PC-3 (cell line): ENCODE results near the gene DNAH3. TPM values are rescaled to one million over a fixed set of nuclear protein-coding genes. Genes with fewer than 3 reads are reported as not detected.

Source experiments
- ATAC-seq: fragments of 200-7000 bp; cut with Tn5 transposase; 2 replicates; pipeline ENCODE4 v1.9.1; 2020; ENCODE audit warnings: mild to moderate bottlenecking, moderate library complexity
- BruUV-seq: library from RNA; stranded (reverse); fragments of 400-500 nt; replicated peaks from 2 replicates; lab custom pipeline; 2021; lab: Mats Ljungman, UMichigan
- CTCF ChIA-PET: fragments of 300-600 bp; sonication (Branson Sonifier 250); formaldehyde crosslinking; loops from one replicate; lab custom pipeline; 2022; ENCODE audit warnings: antibody characterized with exemption; lab: Charles Lee
- POLR2A ChIA-PET: fragments of 300-600 bp; sonication (Branson Sonifier 250); formaldehyde crosslinking; loops from one replicate; lab custom pipeline; 2022; ENCODE audit warnings: antibody characterized with exemption; ENCODE audit not compliant: unreplicated experiment; lab: Charles Lee
- DNase-seq: peaks from one replicate; pipeline ENCODE4 v3.0.0-alpha.2; 2015
- H2AFZ ChIP-seq: fragments of 300-600 bp; sonication (generic); 2 replicates; pipeline ENCODE4 v1.6.0; 2016; ENCODE audit warnings: antibody characterized with exemption, low read length
- H3F3A ChIP-seq: fragments of 300-600 bp; sonication (generic); one replicate; pipeline ENCODE4 v1.6.0; 2017; ENCODE audit warnings: antibody characterized with exemption, low read length, control low read depth, mild to moderate bottlenecking; ENCODE audit not compliant: unreplicated experiment
- H3K27ac ChIP-seq: fragments of 300-600 bp; sonication (generic); 2 replicates; pipeline ENCODE4 v1.5.1; 2016; ENCODE audit warnings: mild to moderate bottlenecking, low read length
- H3K27me3 ChIP-seq: fragments of 300-600 bp; sonication (generic); 2 replicates; pipeline ENCODE4 v1.6.1; 2016; ENCODE audit warnings: low read length, mixed read lengths
- H3K36me3 ChIP-seq: fragments of 300-600 bp; sonication (generic); 2 replicates; pipeline ENCODE4 v1.6.1; 2016; ENCODE audit warnings: low read depth, mixed run types, low read length, mixed read lengths
- H3K4me1 ChIP-seq: fragments of 300-600 bp; sonication (generic); 2 replicates; pipeline ENCODE4 v1.5.1; 2016; ENCODE audit warnings: low read length; ENCODE audit not compliant: insufficient read depth
- H3K4me2 ChIP-seq: fragments of 300-600 bp; sonication (generic); 2 replicates; pipeline ENCODE4 v1.6.0; 2016; ENCODE audit warnings: low read length
- H3K4me3 ChIP-seq: fragments of 300-600 bp; sonication (generic); 2 replicates; pipeline ENCODE4 v1.5.1; 2016; ENCODE audit warnings: mild to moderate bottlenecking, low read length, mixed read lengths
- H3K79me2 ChIP-seq: fragments of 300-600 bp; sonication (generic); 2 replicates; pipeline ENCODE4 v1.6.1; 2017; ENCODE audit warnings: low read length, mixed read lengths
- H3K9ac ChIP-seq: fragments of 300-600 bp; sonication (generic); 2 replicates; pipeline ENCODE4 v1.6.0; 2016; ENCODE audit warnings: mild to moderate bottlenecking, low read length
- H3K9me2 ChIP-seq: fragments of 300-600 bp; sonication (generic); replicated peaks from 2 replicates; pipeline ENCODE4 v1.6.1; 2016; ENCODE audit warnings: mixed run types, low read length, mixed read lengths
- H3K9me3 ChIP-seq: fragments of 300-600 bp; sonication (generic); 2 replicates; pipeline ENCODE4 v1.6.1; 2016; ENCODE audit warnings: low read length, mixed read lengths
- H4K20me1 ChIP-seq: fragments of 300-600 bp; sonication (generic); 2 replicates; pipeline ENCODE4 v1.6.1; 2016; ENCODE audit warnings: low read length, mixed read lengths
- EZH2 ChIP-seq: fragments of 300-600 bp; sonication (generic); IDR thresholded peaks from one replicate; pipeline ENCODE4 v1.6.1; 2017; ENCODE audit warnings: antibody characterized with exemption, mild to moderate bottlenecking, low read length; ENCODE audit not compliant: unreplicated experiment
- EZH2phosphoT487 ChIP-seq: fragments of 300-600 bp; sonication (generic); IDR thresholded peaks from 2 replicates; pipeline ENCODE4 v1.6.1; 2018; ENCODE audit warnings: mild to moderate bottlenecking, antibody characterized with exemption, low read length, borderline replicate concordance
- intact Hi-C: fragments of 100-400 bp; cut with micrococcal nuclease; formaldehyde crosslinking; loops from 2 replicates; pipeline ENCODE4 v1.9.0; 2023
- total RNA-seq: library from RNA; depleted of rRNA; stranded (reverse); fragments of >200 nt; gene quantifications from 2 replicates; pipeline ENCODE4 v1.2.3, GENCODE V29; 2014
- TF ChIP-seq, protein P1 (sequence below): fragments of 300-600 bp; sonication (generic); conservative IDR thresholded peaks from 2 replicates; pipeline ENCODE4 v1.5.1; 2017; ENCODE audit warnings: antibody characterized with exemption, low read depth, mild to moderate bottlenecking, low read length

Gene DNAH3
- total RNA-seq, 1 experiment from 2014 or later: 0.11 TPM

GRCh38 chr16:21145738-21146137, 4.9 kb downstream of the DNAH3 start:
- ChIA-PET POLR2A (no interaction called here), CTCF (no interaction called here)
- Histone ChIP-seq H3K9me3 (no peaks in the 10 kb centered on the region), H3K9me2 (no peaks in the 10 kb centered on the region), H3K9ac (no peak overlapping the region), H3K4me2 (no peak overlapping the region), H3K27me3 (peaks cover 9% of the 10 kb centered on the region; the same call in 1 of the 2 replicates), H4K20me1 (no peaks in the 10 kb centered on the region), H3F3A (no peaks in the 10 kb centered on the region), H3K4me1 (no peaks in the 10 kb centered on the region), H3K27ac (no peak overlapping the region), H3K36me3 (no peaks in the 10 kb centered on the region), H3K79me2 (no peaks in the 10 kb centered on the region), H2AFZ (no peak overlapping the region), H3K4me3 (no peak overlapping the region)
- no peak for DNase-seq
- intact Hi-C loops: no loop called here
- TF ChIP-seq, protein P1, sequence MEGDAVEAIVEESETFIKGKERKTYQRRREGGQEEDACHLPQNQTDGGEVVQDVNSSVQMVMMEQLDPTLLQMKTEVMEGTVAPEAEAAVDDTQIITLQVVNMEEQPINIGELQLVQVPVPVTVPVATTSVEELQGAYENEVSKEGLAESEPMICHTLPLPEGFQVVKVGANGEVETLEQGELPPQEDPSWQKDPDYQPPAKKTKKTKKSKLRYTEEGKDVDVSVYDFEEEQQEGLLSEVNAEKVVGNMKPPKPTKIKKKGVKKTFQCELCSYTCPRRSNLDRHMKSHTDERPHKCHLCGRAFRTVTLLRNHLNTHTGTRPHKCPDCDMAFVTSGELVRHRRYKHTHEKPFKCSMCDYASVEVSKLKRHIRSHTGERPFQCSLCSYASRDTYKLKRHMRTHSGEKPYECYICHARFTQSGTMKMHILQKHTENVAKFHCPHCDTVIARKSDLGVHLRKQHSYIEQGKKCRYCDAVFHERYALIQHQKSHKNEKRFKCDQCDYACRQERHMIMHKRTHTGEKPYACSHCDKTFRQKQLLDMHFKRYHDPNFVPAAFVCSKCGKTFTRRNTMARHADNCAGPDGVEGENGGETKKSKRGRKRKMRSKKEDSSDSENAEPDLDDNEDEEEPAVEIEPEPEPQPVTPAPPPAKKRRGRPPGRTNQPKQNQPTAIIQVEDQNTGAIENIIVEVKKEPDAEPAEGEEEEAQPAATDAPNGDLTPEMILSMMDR: no peak
- no peak for TF ChIP-seq EZH2phosphoT487
- no peak for TF ChIP-seq EZH2
- no TSS peak for BruUV-seq
- no peak for ATAC-seq

DNA sequence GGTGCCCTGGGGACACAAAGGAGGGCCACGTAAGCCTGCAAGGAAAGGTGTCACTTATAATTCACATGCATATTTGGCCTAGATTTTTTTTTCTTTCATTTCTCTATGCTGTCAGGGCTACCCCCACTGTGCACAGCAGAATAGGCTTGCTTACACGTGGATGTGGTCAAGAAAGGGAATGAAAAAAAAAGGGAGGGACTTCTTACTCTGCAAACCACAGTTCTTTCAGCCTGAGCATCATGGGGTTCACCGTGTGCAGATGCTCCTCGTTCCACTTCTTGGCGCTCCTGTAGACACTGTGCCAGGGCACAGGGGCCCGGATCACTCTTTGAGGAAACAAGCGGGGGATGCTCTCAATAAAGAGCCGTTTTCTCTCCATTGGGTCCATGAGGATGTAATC, 16.6 kb downstream of the DNAH3 start:
- Histone ChIP-seq H3K4me1 (no peaks in the 10 kb centered on the region), H3K27ac (no peak overlapping the region), H3K4me2 (no peak overlapping the region), H3K9me3 (no peaks in the 10 kb centered on the region), H3K9ac (no peak overlapping the region), H3K79me2 (no peaks in the 10 kb centered on the region), H3K27me3 (peaks cover 14% of the 10 kb centered on the region; the same call in 1 of the 2 replicates), H4K20me1 (no peaks in the 10 kb centered on the region), H3F3A (no peaks in the 10 kb centered on the region), H2AFZ (no peak overlapping the region), H3K4me3 (no peak overlapping the region), H3K9me2 (no peaks in the 10 kb centered on the region), H3K36me3 (no peaks in the 10 kb centered on the region)
- DNase-seq (no peak), ATAC-seq (no peak)
- no TSS peak for BruUV-seq
- CTCF ChIA-PET: no interaction called here
- intact Hi-C loops: no loop called here
- POLR2A ChIA-PET: no interaction called here
- TF ChIP-seq EZH2phosphoT487 (no peak), EZH2 (no peak)
- TF ChIP-seq, protein P1: no peak

GRCh38 chr16:21130811-21131210, 19.8 kb downstream of the DNAH3 start:
- BruUV-seq: no TSS peak
- H3K4me2 ChIP-seq: no peak overlapping the region
- no peaks in the 10 kb centered on the region for H3K4me1 ChIP-seq
- H3K36me3 ChIP-seq: no peaks in the 10 kb centered on the region
- DNase-seq (no peak), ATAC-seq (no peak)
- peaks cover 14% of the 10 kb centered on the region; the same call in 1 of the 2 replicates for H3K27me3 ChIP-seq
- intact Hi-C loops: no loop called here
- H2AFZ ChIP-seq: no peak overlapping the region
- ChIA-PET POLR2A (no interaction called here), CTCF (no interaction called here)
- H3K9me2 ChIP-seq: no peaks in the 10 kb centered on the region
- H3K9me3 ChIP-seq: no peaks in the 10 kb centered on the region
- H3F3A ChIP-seq: no peaks in the 10 kb centered on the region
- no peaks in the 10 kb centered on the region for H4K20me1 ChIP-seq
- no peak overlapping the region for H3K4me3 ChIP-seq
- TF ChIP-seq EZH2phosphoT487: no peak
- TF ChIP-seq, protein P1: no peak
- no peak for TF ChIP-seq EZH2
- no peak overlapping the region for H3K9ac ChIP-seq
- H3K79me2 ChIP-seq: no peaks in the 10 kb centered on the region
- H3K27ac ChIP-seq: no peak overlapping the region
